Germinal center (tissue), 1 donor: ENCODE measurements around the gene CAMK2D.

Experiments used
- DNase-seq: peaks from one replicate; pipeline ENCODE4 v3.0.0; 2012; ENCODE audit warnings: mixed read lengths, low spot score

Gene CAMK2D

GRCh38 chr4:113604955-113605354 is 156.6 kb downstream of the CAMK2D start:
- DNase-seq = no peak

- no peak for DNase-seq
Observed at GRCh38 chr4:113603911-113604310, 157.6 kb downstream of the CAMK2D start.

- no peak for DNase-seq
Observed at GRCh38 chr4:113602646-113603228, 158.8 kb downstream of the CAMK2D start.

GRCh38 chr4:113601636-113602035 is 159.9 kb downstream of the CAMK2D start:
- no peak for DNase-seq

GRCh38 chr4:113596396-113596795 is 165.1 kb downstream of the CAMK2D start:
- no peak for DNase-seq

GRCh38 chr4:113594231-113594556 is 167.3 kb downstream of the CAMK2D start:
- no peak for DNase-seq

GRCh38 chr4:113593400-113594230 is 167.9 kb downstream of the CAMK2D start:
- peak; percentile 61 for DNase-seq

- no peak for DNase-seq
Observed at GRCh38 chr4:113591982-113592381, 169.6 kb downstream of the CAMK2D start.

GRCh38 chr4:113588895-113589668 is 172.5 kb downstream of the CAMK2D start:
- DNase-seq = peak; percentile 11

GRCh38 chr4:113587640-113588275 is 173.8 kb downstream of the CAMK2D start:
- DNase-seq = no peak

GRCh38 chr4:113587156-113587555 is 174.4 kb downstream of the CAMK2D start:
- DNase-seq = no peak

- no peak for DNase-seq
Observed at GRCh38 chr4:113586072-113586471, 175.5 kb downstream of the CAMK2D start.

- DNase-seq = no peak
Observed at GRCh38 chr4:113584407-113585150, 177.0 kb downstream of the CAMK2D start.

GRCh38 chr4:113582737-113583136 is 178.8 kb downstream of the CAMK2D start:
- no peak for DNase-seq

- no peak for DNase-seq
Observed at GRCh38 chr4:113579360-113579759, 182.2 kb downstream of the CAMK2D start.

GRCh38 chr4:113576947-113577678 is 184.4 kb downstream of the CAMK2D start:
- DNase-seq = no peak

- DNase-seq = no peak
Observed at GRCh38 chr4:113575401-113575800, 186.1 kb downstream of the CAMK2D start.

- no peak for DNase-seq
Observed at GRCh38 chr4:113574636-113575103, 186.9 kb downstream of the CAMK2D start.

- no peak for DNase-seq
Observed at GRCh38 chr4:113572620-113573019, 188.9 kb downstream of the CAMK2D start.

GRCh38 chr4:113566015-113566795 is 195.3 kb downstream of the CAMK2D start:
- no peak for DNase-seq
